Transverse colon (tissue), 4 donors: ENCODE results near the gene LAMTOR2.

Experiments used
- CTCF ChIP-seq, 5 experiments: fragments of 200-600 bp in 3 of 5; fragments of 450-650 bp in 2 of 5; sonication (generic) in 3 of 5; IDR thresholded peaks; 1 replicate in 2 of 5; 2 replicates in 3 of 5; pipeline ENCODE4 v1.5.1; 2016 to 2017; ENCODE audit warnings: antibody characterized with exemption in 5 of 5, inconsistent platforms in 3 of 5, mild to moderate bottlenecking in 2 of 5, moderate library complexity in 1 of 5
- POLR2A ChIP-seq: fragments of 450-650 bp; IDR thresholded peaks from one replicate; pipeline ENCODE4 v1.6.1; 2016; ENCODE audit warnings: antibody characterized with exemption, mild to moderate bottlenecking, moderate library complexity
- POLR2AphosphoS5 ChIP-seq, 3 donors: sonication (generic); formaldehyde crosslinking; IDR thresholded peaks; one replicate each; pipeline ENCODE4 v1.6.1; 2016; ENCODE audit warnings: antibody characterized with exemption in 3 of 3

- TF ChIP-seq CTCF (IDR thresholded peaks at IDR 0.05) = peak; percentile 93 to 97 (median 94)
- no peak for TF ChIP-seq POLR2A
- peak in 1 of 3 donors; percentile 62 for TF ChIP-seq POLR2AphosphoS5 (IDR thresholded peaks at IDR 0.05)
These were observed 42.2 kb downstream of the LAMTOR2 start for GRCh38 chr1:156096640-156097391.
